ENCODE data around the gene SPTLC3. TPM values are rescaled to one million over a fixed set of nuclear protein-coding genes. Genes with fewer than 3 reads are reported as not detected.

SPTLC3 gene
- total and polyA plus RNA-seq, 3 experiments from 2014 or later, result 1.7 TPM; not detected in 2

DNA sequence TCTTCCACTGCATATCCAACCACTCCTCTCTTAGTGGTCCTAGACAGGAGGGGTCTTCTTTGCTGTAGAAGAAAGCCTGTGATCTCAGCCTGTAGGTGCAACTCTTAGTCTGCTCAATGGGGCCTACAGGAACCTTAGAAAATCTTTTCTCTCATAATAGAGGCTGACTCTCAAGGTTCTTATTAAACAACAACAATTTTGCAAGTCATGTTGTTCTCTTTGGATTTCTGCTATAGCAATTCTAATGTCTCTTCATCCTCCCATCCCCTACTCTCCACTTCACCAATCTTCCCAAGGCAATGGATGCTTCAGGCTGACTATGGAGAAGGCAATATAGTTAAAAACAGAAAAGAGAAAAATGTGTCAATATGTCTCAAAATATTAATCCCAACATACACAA, 40.8 kb upstream of the SPTLC3 start:
- no peak for DNase-seq
- peaks cover 0 to 2% (median 0%) of the 10 kb centered on the region in 3 donors for H3K36me3 Mint-ChIP-seq
- H3K27me3 ChIP-seq (ENCODE audit: insufficient read depth, low read length, poor library complexity, severe bottlenecking), result no peaks in the 10 kb centered on the region
- H3K27ac ChIP-seq (ENCODE audit: low read depth, low read length), result no peak overlapping the region
- H3K4me3 Mint-ChIP-seq, result no peak overlapping the region
- peaks cover 0 to 15% (median 0%) of the 10 kb centered on the region in 3 donors for H3K4me1 Mint-ChIP-seq
- H3K9me3 Mint-ChIP-seq, result peaks cover 0 to 3% (median 0%) of the 10 kb centered on the region in 5 donors
- ChIA-PET POLR2A (no interaction called here), CTCF (no interaction called here)
- no peak overlapping the region for H3K4me3 ChIP-seq (ENCODE audit: low read length)
- no peaks in the 10 kb centered on the region for H3K36me3 ChIP-seq (ENCODE audit: insufficient read depth, low read length)
- peak overlapping the region in 1 of 8 donors; percentile 24 for H3K27ac Mint-ChIP-seq
- H3K27me3 Mint-ChIP-seq, result peaks cover 0 to 2% of the 10 kb centered on the region in 2 donors
- H3K4me1 ChIP-seq (ENCODE audit: insufficient read depth, low read length), result no peaks in the 10 kb centered on the region
- H3K9me3 ChIP-seq (ENCODE audit: low read length), result no peaks in the 10 kb centered on the region

DNA sequence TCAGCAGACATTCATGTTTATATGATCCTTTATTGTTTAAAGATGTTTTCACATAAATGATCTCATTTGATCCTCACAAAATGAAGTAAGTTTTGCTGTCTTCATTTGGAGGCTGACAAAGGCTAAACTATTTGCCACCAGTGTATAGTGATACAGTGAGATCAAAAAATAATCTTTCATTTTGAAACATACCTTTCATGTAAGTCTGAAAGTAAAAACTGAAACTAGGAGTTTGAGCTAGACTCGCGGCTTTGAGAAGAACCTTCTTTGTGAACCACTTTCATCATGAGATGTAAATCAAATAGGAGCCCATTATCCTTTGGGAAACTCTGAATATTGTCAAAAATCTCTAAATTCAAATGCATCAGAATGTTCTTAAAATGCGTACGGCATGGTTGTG, 40.3 kb upstream of the SPTLC3 start:
- CTCF ChIA-PET, result no interaction called here
- no peaks in the 10 kb centered on the region for H3K27me3 ChIP-seq (ENCODE audit: insufficient read depth, low read length, poor library complexity, severe bottlenecking)
- H3K4me1 ChIP-seq (ENCODE audit: insufficient read depth, low read length), result no peaks in the 10 kb centered on the region
- POLR2A ChIA-PET, result no interaction called here
- no peaks in the 10 kb centered on the region for H3K36me3 ChIP-seq (ENCODE audit: insufficient read depth, low read length)
- peaks cover 0 to 15% (median 0%) of the 10 kb centered on the region in 3 donors for H3K4me1 Mint-ChIP-seq
- H3K4me3 ChIP-seq (ENCODE audit: low read length), result no peak overlapping the region
- no peak overlapping the region for H3K4me3 Mint-ChIP-seq
- H3K9me3 Mint-ChIP-seq, result peaks cover 0 to 3% (median 0%) of the 10 kb centered on the region in 5 donors
- no peak for DNase-seq
- no peaks in the 10 kb centered on the region for H3K9me3 ChIP-seq (ENCODE audit: low read length)
- H3K27ac ChIP-seq (ENCODE audit: low read depth, low read length), result no peak overlapping the region
- H3K36me3 Mint-ChIP-seq, result peaks cover 0 to 2% (median 0%) of the 10 kb centered on the region in 3 donors
- H3K27me3 Mint-ChIP-seq, result peaks cover 0 to 2% of the 10 kb centered on the region in 2 donors
- no peak overlapping the region for H3K27ac Mint-ChIP-seq

DNA sequence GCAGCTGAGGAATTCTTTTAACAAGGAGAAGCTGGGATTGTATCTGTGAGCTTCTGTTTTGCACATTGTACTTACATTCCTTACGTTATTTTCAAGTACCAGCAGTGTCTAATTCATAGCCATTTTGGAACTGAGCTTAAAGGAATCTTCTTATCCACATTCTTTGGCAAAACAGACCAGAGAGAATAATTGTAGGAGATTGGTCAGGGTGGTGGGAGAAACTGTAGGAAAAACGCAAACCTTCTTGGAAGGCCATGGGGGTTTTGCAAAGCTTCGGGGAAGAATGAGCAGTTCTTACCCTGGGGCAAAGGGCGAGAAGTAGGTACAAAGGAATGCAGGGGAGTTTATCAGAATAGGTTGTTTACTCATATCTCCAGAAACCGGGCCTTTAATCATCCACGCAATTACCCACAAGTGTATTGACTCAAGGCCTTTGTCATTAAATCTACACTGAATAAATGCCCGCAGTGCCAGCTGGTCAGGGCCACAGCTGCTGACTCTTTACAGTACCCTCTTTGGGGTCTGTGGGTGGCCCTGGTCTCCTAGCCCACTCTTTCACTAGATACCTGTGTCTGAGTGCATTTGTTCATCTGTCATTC, 39.6 kb upstream of the SPTLC3 start:
- Mint-ChIP-seq H3K4me3 (no peak overlapping the region), H3K27ac (peak overlapping the region in 2 of 8 donors; percentile 33 to 68), H3K9me3 (peaks cover 0 to 3% (median 0%) of the 10 kb centered on the region in 5 donors), H3K36me3 (peaks cover 0 to 2% (median 0%) of the 10 kb centered on the region in 3 donors), H3K27me3 (peaks cover 0 to 2% of the 10 kb centered on the region in 2 donors), H3K4me1 (peaks cover 0 to 15% (median 0%) of the 10 kb centered on the region in 3 donors)
- DNase-seq, result no peak
- Histone ChIP-seq H3K4me3 (ENCODE audit: low read length) (no peak overlapping the region), H3K27me3 (ENCODE audit: insufficient read depth, low read length, poor library complexity, severe bottlenecking) (no peaks in the 10 kb centered on the region), H3K4me1 (ENCODE audit: insufficient read depth, low read length) (no peaks in the 10 kb centered on the region), H3K36me3 (ENCODE audit: insufficient read depth, low read length) (no peaks in the 10 kb centered on the region), H3K9me3 (ENCODE audit: low read length) (no peaks in the 10 kb centered on the region), H3K27ac (ENCODE audit: low read depth, low read length) (no peak overlapping the region)
- ChIA-PET POLR2A (no interaction called here), CTCF (no interaction called here)

DNA sequence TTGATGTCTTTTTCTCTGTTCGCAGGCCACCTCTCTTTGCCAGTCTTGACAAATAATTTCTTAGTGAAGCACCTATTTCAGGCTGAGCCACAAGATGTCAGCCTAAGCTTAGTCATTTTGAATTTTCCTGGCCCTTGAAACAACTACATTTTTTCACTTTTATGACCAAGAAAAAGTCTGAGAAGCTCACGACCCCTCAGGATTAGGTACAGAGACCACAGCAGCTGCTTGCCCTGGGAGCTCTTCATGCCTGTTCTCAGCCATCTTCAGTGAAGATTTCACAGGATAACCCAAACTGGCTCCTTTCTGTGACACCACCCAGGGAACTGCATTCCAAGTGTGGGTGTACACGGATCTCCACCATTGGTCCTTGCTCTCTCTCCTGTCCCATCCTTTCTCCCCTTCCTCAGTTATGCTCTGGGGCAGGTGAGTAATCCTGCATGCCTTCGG, 38.4 kb upstream of the SPTLC3 start:
- no peak overlapping the region for H3K27ac ChIP-seq (ENCODE audit: low read depth, low read length)
- H3K9me3 ChIP-seq (ENCODE audit: low read length), result no peaks in the 10 kb centered on the region
- H3K4me3 ChIP-seq (ENCODE audit: low read length), result no peak overlapping the region
- H3K36me3 Mint-ChIP-seq, result peaks cover 0 to 2% (median 0%) of the 10 kb centered on the region in 3 donors
- peaks cover 0 to 3% (median 0%) of the 10 kb centered on the region in 5 donors for H3K9me3 Mint-ChIP-seq
- H3K27me3 ChIP-seq (ENCODE audit: insufficient read depth, low read length, poor library complexity, severe bottlenecking), result no peaks in the 10 kb centered on the region
- no peak overlapping the region for H3K27ac Mint-ChIP-seq
- CTCF ChIA-PET, result no interaction called here
- peaks cover 0 to 7% (median 0%) of the 10 kb centered on the region in 3 donors for H3K4me1 Mint-ChIP-seq
- H3K27me3 Mint-ChIP-seq, result peaks cover 0 to 2% of the 10 kb centered on the region in 2 donors
- H3K4me3 Mint-ChIP-seq, result no peak overlapping the region
- POLR2A ChIA-PET, result no interaction called here
- DNase-seq, result no peak
- no peaks in the 10 kb centered on the region for H3K36me3 ChIP-seq (ENCODE audit: insufficient read depth, low read length)
- no peaks in the 10 kb centered on the region for H3K4me1 ChIP-seq (ENCODE audit: insufficient read depth, low read length)

DNA sequence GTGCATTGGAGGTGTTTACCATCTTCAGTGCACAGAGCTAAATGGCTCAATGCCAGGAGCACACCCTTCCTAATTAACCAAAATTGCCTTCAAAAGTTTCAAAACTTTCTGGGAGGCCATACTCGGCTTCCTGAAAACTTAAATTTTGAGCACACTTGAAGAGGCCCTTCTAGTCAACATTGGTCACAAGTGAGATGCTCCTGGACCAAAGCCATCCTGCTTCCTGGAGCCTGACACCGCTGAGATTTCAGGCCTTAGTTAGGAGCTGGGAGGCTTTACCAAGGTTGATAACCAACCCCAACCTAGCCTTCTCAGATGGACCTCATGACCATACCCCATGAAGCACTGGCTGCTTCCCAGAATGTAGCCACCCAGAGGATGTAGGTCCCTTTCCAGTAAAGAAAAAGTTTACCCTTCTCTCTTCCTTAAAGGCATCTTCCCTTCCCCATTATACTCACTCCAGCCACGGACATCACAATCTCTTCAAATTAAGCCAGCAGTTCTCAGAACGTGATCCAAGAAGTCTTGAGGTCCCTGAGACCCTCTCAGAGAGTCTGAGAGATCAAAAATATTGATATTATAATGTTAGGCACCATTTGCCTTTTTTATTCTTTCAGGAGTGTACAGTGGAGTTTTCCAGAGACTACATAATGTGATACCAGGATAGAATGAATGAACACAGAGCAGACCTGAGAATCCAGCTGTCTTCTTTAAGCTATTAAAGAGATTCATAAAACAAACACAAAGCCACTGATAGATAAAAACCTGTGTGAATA, 32.8 kb upstream of the SPTLC3 start:
- Mint-ChIP-seq H3K4me3 (no peak overlapping the region), H3K27ac (no peak overlapping the region), H3K9me3 (peaks cover 0 to 6% (median 0%) of the 10 kb centered on the region in 5 donors), H3K36me3 (no peaks in the 10 kb centered on the region), H3K4me1 (no peaks in the 10 kb centered on the region), H3K27me3 (no peaks in the 10 kb centered on the region)
- Histone ChIP-seq H3K27ac (ENCODE audit: low read depth, low read length) (no peak overlapping the region), H3K27me3 (ENCODE audit: insufficient read depth, low read length, poor library complexity, severe bottlenecking) (no peaks in the 10 kb centered on the region), H3K9me3 (ENCODE audit: low read length) (no peaks in the 10 kb centered on the region), H3K36me3 (ENCODE audit: insufficient read depth, low read length) (no peaks in the 10 kb centered on the region), H3K4me3 (ENCODE audit: low read length) (no peak overlapping the region), H3K4me1 (ENCODE audit: insufficient read depth, low read length) (no peaks in the 10 kb centered on the region)
- DNase-seq, result no peak
- CTCF ChIA-PET, result no interaction called here
- POLR2A ChIA-PET, result no interaction called here

DNA sequence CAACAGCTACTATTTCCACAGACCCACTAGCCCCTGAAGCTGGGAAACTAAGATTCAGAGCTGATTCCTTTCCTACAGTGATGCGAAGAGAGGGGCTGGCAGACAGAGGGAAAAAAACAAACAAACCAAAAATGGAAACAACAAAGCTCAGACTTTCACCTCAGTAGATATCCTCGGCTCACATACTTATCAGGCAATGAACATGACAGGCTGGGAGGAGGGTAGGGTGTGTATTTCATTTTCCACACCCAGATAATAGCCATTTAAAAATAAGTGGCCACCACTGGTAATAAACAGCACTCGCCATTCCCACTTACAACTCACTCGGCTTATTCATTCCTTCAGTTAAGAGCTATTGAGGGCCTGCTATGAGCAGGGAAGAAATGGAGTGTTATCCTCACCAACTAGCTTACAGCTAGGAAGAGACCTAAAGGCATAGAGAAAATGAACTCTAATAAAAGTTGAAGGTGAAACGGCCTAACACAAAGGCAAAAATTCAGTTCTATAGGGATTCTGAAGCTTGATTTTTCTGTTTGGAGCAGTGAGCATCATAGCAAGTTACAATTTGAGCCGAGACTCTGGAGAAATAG, 32.0 kb upstream of the SPTLC3 start:
- Histone ChIP-seq H3K9me3 (ENCODE audit: low read length) (no peaks in the 10 kb centered on the region), H3K4me3 (ENCODE audit: low read length) (no peak overlapping the region), H3K36me3 (ENCODE audit: insufficient read depth, low read length) (no peaks in the 10 kb centered on the region), H3K4me1 (ENCODE audit: insufficient read depth, low read length) (no peaks in the 10 kb centered on the region), H3K27me3 (ENCODE audit: insufficient read depth, low read length, poor library complexity, severe bottlenecking) (no peaks in the 10 kb centered on the region), H3K27ac (ENCODE audit: low read depth, low read length) (no peak overlapping the region)
- Mint-ChIP-seq H3K4me3 (no peak overlapping the region), H3K36me3 (no peaks in the 10 kb centered on the region), H3K27me3 (no peaks in the 10 kb centered on the region), H3K4me1 (no peaks in the 10 kb centered on the region), H3K9me3 (peaks cover 0 to 6% (median 0%) of the 10 kb centered on the region in 5 donors), H3K27ac (no peak overlapping the region)
- CTCF ChIA-PET, result no interaction called here
- POLR2A ChIA-PET, result no interaction called here
- no peak for DNase-seq

DNA sequence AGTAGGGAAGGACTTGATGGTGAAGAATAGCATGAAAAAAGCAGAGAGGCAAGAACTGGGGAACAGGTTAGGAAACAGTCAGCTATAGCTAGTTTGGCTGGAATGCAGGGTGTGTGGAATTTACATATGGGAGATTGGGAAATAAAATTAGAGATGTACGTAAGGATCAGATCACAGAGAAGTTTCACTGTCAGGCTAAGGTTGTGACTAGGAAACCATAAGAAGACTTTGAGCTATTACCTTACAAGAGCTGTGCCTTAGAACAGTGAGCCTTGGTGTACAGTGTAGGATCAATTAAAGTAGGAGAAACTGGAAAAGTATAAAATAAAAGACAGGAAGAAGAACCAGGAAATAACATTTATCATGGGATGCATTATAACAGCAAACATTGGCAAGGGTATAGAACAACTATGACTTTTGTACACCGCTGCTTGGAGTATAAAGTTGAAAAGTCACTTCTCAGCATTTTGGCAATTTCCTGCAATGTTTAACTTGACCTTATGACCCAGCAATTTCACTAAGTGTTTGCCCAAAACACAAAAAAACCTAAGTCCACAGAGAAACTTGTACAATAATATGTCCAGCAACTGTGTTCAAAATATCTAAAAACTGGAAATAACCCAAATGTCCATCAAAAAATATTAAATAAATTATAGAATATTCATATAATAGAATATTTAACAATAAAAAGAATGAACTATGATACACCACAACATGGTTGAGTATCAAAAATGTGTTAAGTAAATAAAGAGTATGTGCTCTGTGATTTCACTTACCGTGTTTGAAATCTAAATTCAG, 31.2 kb upstream of the SPTLC3 start:
- H3K4me3 ChIP-seq (ENCODE audit: low read length), result no peak overlapping the region
- no peaks in the 10 kb centered on the region for H3K4me1 ChIP-seq (ENCODE audit: insufficient read depth, low read length)
- POLR2A ChIA-PET, result no interaction called here
- no peak overlapping the region for H3K27ac Mint-ChIP-seq
- H3K9me3 ChIP-seq (ENCODE audit: low read length), result no peaks in the 10 kb centered on the region
- no peaks in the 10 kb centered on the region for H3K36me3 ChIP-seq (ENCODE audit: insufficient read depth, low read length)
- no peak for DNase-seq
- H3K4me1 Mint-ChIP-seq, result no peaks in the 10 kb centered on the region
- CTCF ChIA-PET, result no interaction called here
- H3K27me3 Mint-ChIP-seq, result no peaks in the 10 kb centered on the region
- H3K27me3 ChIP-seq (ENCODE audit: insufficient read depth, low read length, poor library complexity, severe bottlenecking), result no peaks in the 10 kb centered on the region
- no peaks in the 10 kb centered on the region for H3K36me3 Mint-ChIP-seq
- H3K4me3 Mint-ChIP-seq, result no peak overlapping the region
- H3K9me3 Mint-ChIP-seq, result peaks cover 0 to 6% (median 0%) of the 10 kb centered on the region in 5 donors
- H3K27ac ChIP-seq (ENCODE audit: low read depth, low read length), result no peak overlapping the region

DNA sequence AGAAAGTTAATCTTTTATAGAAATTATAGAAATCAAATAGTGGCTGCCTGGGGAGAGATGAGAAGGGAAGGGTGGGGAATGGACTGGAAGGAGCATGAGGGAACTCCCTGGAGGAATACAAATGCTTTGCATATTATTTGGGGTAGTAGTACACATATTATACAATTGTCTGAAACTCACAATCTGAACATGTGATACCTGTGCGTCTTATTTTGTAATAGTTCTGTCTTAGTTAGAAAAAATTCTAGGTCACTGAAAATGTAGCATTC, 30.7 kb upstream of the SPTLC3 start:
- peaks cover 0 to 6% (median 0%) of the 10 kb centered on the region in 5 donors for H3K9me3 Mint-ChIP-seq
- no peak overlapping the region for H3K4me3 Mint-ChIP-seq
- DNase-seq, result no peak
- no peaks in the 10 kb centered on the region for H3K4me1 Mint-ChIP-seq
- H3K27me3 Mint-ChIP-seq, result no peaks in the 10 kb centered on the region
- Histone ChIP-seq H3K4me1 (ENCODE audit: insufficient read depth, low read length) (no peaks in the 10 kb centered on the region), H3K36me3 (ENCODE audit: insufficient read depth, low read length) (no peaks in the 10 kb centered on the region), H3K9me3 (ENCODE audit: low read length) (no peaks in the 10 kb centered on the region), H3K4me3 (ENCODE audit: low read length) (no peak overlapping the region), H3K27ac (ENCODE audit: low read depth, low read length) (no peak overlapping the region), H3K27me3 (ENCODE audit: insufficient read depth, low read length, poor library complexity, severe bottlenecking) (no peaks in the 10 kb centered on the region)
- CTCF ChIA-PET, result no interaction called here
- no peaks in the 10 kb centered on the region for H3K36me3 Mint-ChIP-seq
- no peak overlapping the region for H3K27ac Mint-ChIP-seq
- POLR2A ChIA-PET, result no interaction called here
